SK-N-SH (cell line): Measurements from ENCODE around the gene MTF1. TPM values are rescaled to one million over a fixed set of nuclear protein-coding genes. Genes with fewer than 3 reads are reported as not detected.
"Not testable (repeated sequence)": the region's sequence is repeated elsewhere in the genome, so short reads cannot be mapped to it uniquely, and the experiment has no call there.

Source experiments
- CTCF ChIA-PET: fragments of 300-600, 350-600 bp; formaldehyde crosslinking; extraction: SDS; loops from one replicate; lab custom pipeline; 2021; lab: Yijun Ruan, JAX
- POLR2A ChIA-PET: fragments of 350-600 bp; sonication (Branson Sonifier 250); formaldehyde crosslinking; extraction: SDS; loops from one replicate; lab custom pipeline; 2020; ENCODE audit warnings: antibody characterized with exemption, inconsistent platforms; lab: Yijun Ruan, JAX
- DNase-seq: peaks from one replicate; pipeline ENCODE4 v3.0.0; 2012
- H2AFZ ChIP-seq: fragments of 200-600 bp; sonication (generic); 2 replicates; pipeline ENCODE4 v1.8.1; 2016; ENCODE audit warnings: antibody characterized with exemption, mild to moderate bottlenecking, low read depth
- H3F3A ChIP-seq: fragments of 200-600 bp; sonication (generic); replicated peaks from 2 replicates; pipeline ENCODE3; 2016; ENCODE audit warnings: antibody characterized with exemption, mild to moderate bottlenecking; ENCODE audit not compliant: insufficient read depth
- H3K27ac ChIP-seq, 2 experiments: fragments of 200-500 bp in 1 of 2; fragments of 200-600 bp in 1 of 2; sonication (Bioruptor generic) in 1 of 2; sonication (generic), shearing (Covaris generic) in 1 of 2; 2 replicates each; pipeline versions ENCODE4 v1.5.1 to v1.6.1; 2014 to 2016; ENCODE audit warnings: low read depth in 2 of 2, inconsistent platforms in 1 of 2, low read length in 1 of 2, mild to moderate bottlenecking in 1 of 2, mixed read lengths in 1 of 2
- H3K27me3 ChIP-seq: fragments of 200-600 bp; sonication (generic), shearing (Covaris generic); 2 replicates; pipeline ENCODE4 v1.6.1; 2016; ENCODE audit warnings: mixed run types; ENCODE audit not compliant: insufficient read depth
- H3K36me3 ChIP-seq, 2 experiments: fragments of 200-500 bp in 1 of 2; fragments of 200-600 bp in 1 of 2; sonication (Bioruptor generic) in 1 of 2; sonication (generic) in 1 of 2; replicated peaks in 1 of 2; 2 replicates each; pipeline versions ENCODE3 to v1.5.1; 2014 to 2016; ENCODE audit warnings: low read length in 1 of 2, mild to moderate bottlenecking in 1 of 2; ENCODE audit not compliant: insufficient read depth in 2 of 2, control insufficient read depth in 1 of 2
- H3K4me1 ChIP-seq, 2 experiments: fragments of 200-500 bp in 1 of 2; fragments of 200-600 bp in 1 of 2; sonication (Bioruptor generic) in 1 of 2; sonication (generic), shearing (Covaris generic) in 1 of 2; 2 replicates each; pipeline versions ENCODE4 v1.5.1 to v1.6.1; 2014 to 2016; ENCODE audit warnings: low read depth in 1 of 2, low read length in 1 of 2, mixed run types in 1 of 2; ENCODE audit not compliant: insufficient read depth in 2 of 2, control insufficient read depth in 1 of 2
- H3K4me2 ChIP-seq: fragments of 200-600 bp; sonication (generic), shearing (Covaris generic); 2 replicates; pipeline ENCODE4 v1.6.1; 2017; ENCODE audit warnings: mixed run types
- H3K4me3 ChIP-seq, 2 experiments: fragments of 200-500 bp in 1 of 2; fragments of 200-600 bp in 1 of 2; sonication (Bioruptor generic) in 1 of 2; sonication (generic), shearing (Covaris generic) in 1 of 2; 2 replicates each; pipeline versions ENCODE4 v1.5.1 to v1.8.1; 2014 to 2016; ENCODE audit warnings: low read depth in 2 of 2, inconsistent platforms in 1 of 2, low read length in 1 of 2, mild to moderate bottlenecking in 1 of 2, mixed read lengths in 1 of 2, moderate library complexity in 1 of 2
- H3K79me2 ChIP-seq: fragments of 200-600 bp; sonication (generic); 2 replicates; pipeline ENCODE4 v1.8.1; 2017; ENCODE audit warnings: mild to moderate bottlenecking; ENCODE audit not compliant: insufficient read depth
- H3K9ac ChIP-seq: fragments of 200-600 bp; sonication (generic); 2 replicates; pipeline ENCODE4 v1.6.1; 2017; ENCODE audit warnings: mixed run types
- H3K9me2 ChIP-seq: fragments of 200-600 bp; sonication (generic); 2 replicates; pipeline ENCODE4 v1.6.1; 2017; ENCODE audit warnings: mixed run types
- H3K9me3 ChIP-seq: fragments of 200-600 bp; sonication (generic); 2 replicates; pipeline ENCODE4 v1.6.1; 2017; ENCODE audit warnings: mixed run types, mild to moderate bottlenecking, moderate library complexity
- H4K20me1 ChIP-seq: fragments of 200-600 bp; sonication (generic); 2 replicates; pipeline ENCODE4 v1.6.1; 2017; ENCODE audit warnings: mild to moderate bottlenecking, mixed run types; ENCODE audit not compliant: insufficient read depth
- CHD2 ChIP-seq: fragments of 150-350 bp; IDR thresholded peaks from 2 replicates; pipeline ENCODE4 v1.6.1; 2018; ENCODE audit warnings: low read length; ENCODE audit not compliant: partially characterized antibody
- ELF1 ChIP-seq: IDR thresholded peaks from 2 replicates; pipeline ENCODE4 v1.4.0; 2012
- EP300 ChIP-seq, 2 experiments: IDR thresholded peaks; 2 replicates each; pipeline versions ENCODE4 v1.4.0 to v1.6.1; 2012; ENCODE audit warnings: borderline replicate concordance in 1 of 2, low read depth in 1 of 2, low read length in 1 of 2
- GATA2 ChIP-seq: sonication (generic); formaldehyde crosslinking; IDR thresholded peaks from 2 replicates; pipeline ENCODE4 v1.5.0; 2020; ENCODE audit warnings: mild to moderate bottlenecking, missing genetic modification reagents
- RXRA ChIP-seq: IDR thresholded peaks from 2 replicates; pipeline ENCODE4 v1.4.0; 2012; ENCODE audit warnings: low read depth, mild to moderate bottlenecking, borderline replicate concordance
- SIN3A ChIP-seq: IDR thresholded peaks from 2 replicates; pipeline ENCODE4 v1.6.1; 2012; ENCODE audit warnings: low read depth, mild to moderate bottlenecking, low read length, moderate library complexity, borderline replicate concordance
- WGBS: methylation state at CpG from one replicate; pipeline ENCODE4 v1.1.6; 2017; ENCODE audit warnings: low lambda C conversion rate; 5-methylcytosine and 5-hydroxymethylcytosine counted together
- polyA plus RNA-seq, 3 experiments: library from polyadenylated mRNA; depleted of rRNA; stranded (reverse); fragments of >200 nt; gene quantifications; 2 replicates each; pipeline ENCODE4 v1.2.3, GENCODE V29; 2012

The MTF1 gene
- polyA plus RNA-seq, 1 of the 3 experiments (the other 2 are of a cell fraction), result 5.0 TPM

DNA sequence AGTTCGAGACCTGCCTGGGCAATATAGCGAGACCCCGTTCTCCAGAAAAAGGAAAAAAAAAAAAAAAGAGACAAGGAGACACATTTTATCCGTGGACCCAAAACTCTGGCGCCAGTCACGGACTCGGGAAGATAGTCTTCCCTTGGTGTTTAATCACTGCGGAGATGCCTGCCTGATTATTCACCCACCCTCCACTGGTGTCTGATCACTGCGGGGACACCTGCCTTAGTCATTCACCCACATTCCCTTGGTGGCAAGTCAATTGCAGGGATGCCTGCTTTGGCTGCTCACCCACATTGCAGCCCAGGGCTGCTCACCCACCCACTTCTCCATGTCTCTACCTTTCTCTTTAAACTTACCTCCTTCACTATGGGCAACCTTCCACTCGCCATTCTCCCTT is 49.1 kb upstream of the MTF1 start:
- H2AFZ ChIP-seq, POLR2A ChIA-PET, H4K20me1 ChIP-seq, H3K4me2 ChIP-seq, H3K27ac ChIP-seq, H3K9me3 ChIP-seq, DNase-seq, H3K9me2 ChIP-seq, H3K79me2 ChIP-seq, H3F3A ChIP-seq, H3K27me3 ChIP-seq, H3K4me3 ChIP-seq, H3K4me1 ChIP-seq, H3K9ac ChIP-seq: not testable (repeated sequence)
- CTCF ChIA-PET, result interaction anchor here (0.7 kb wide), 1 partner anchor 217 kb away, joined by 3 read pairs; no protein-coding TSS in a partner anchor
- 95% methylated on average over 10 of the region's 10 CpGs for WGBS
- peaks cover 0 to 44% of the 10 kb centered on the region in 2 experiments for H3K36me3 ChIP-seq

DNA sequence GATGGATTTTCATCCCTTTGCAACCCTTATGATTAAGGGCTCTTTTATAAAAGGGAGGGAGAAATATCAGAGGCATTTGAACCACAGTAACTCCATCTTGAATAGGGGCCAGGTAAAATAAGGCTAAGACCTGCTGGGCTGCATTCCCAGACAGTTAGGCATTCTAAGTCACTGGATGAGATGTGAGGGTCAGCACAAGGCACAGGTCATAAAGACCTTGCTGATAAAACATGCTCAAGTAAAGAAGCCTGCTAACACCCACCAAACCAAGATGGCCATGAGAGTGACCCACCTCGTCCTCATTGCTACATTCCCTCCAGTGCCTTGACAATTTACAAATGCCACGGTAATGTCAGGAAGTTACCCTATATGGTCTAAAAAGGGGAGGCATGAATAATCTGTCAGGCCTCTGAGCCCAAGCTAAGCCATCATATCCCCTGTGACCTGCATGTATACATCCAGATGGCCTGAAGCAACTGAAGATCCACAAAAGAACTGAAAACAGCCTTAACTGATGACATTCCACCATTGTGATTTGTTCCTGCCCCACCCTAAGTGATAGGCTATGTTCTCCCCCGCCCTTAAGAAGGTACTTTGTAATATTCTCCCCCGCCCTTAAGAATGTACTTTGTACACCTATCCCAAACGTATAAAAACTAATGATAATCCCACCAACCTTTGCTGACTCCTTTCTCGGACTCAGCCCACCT is 48.2 kb upstream of the MTF1 start:
- DNase-seq, H3K4me3 ChIP-seq, H3K79me2 ChIP-seq, H3F3A ChIP-seq, H3K27ac ChIP-seq, H3K4me2 ChIP-seq, H3K27me3 ChIP-seq, H3K9ac ChIP-seq, H3K9me3 ChIP-seq, POLR2A ChIA-PET, H3K9me2 ChIP-seq, H3K4me1 ChIP-seq, H2AFZ ChIP-seq, H4K20me1 ChIP-seq: not testable (repeated sequence)
- H3K36me3 ChIP-seq, result peaks cover 0 to 34% of the 10 kb centered on the region in 2 experiments
- CTCF ChIA-PET, result interaction anchor here (0.7 kb wide), 1 partner anchor 216 kb away, joined by 3 read pairs; no protein-coding TSS in a partner anchor
- over 99% methylated on average over 5 of the region's 6 CpGs for WGBS

DNA sequence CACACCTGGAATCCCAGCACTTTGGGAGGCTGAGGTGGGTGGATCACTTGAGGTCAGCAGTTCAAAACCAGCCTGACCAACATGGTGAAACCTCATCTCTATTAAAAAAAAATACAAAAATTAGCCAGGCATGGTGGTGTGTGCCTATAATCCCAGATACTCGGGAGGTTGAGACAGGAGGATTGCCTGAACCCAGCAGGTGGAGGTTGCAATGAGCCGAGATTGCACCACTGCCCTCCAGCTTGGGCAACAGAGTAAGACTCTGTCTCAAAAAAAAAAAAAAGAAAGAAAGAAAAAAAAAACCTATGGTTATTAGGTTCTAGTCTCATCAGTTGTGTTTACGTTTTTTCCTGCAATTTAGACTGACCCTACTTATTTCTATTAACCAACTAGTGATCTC is 47.2 kb upstream of the MTF1 start:
- POLR2A ChIA-PET, H3K27ac ChIP-seq, H3K4me2 ChIP-seq, DNase-seq, H3K9ac ChIP-seq, H3K9me2 ChIP-seq, H2AFZ ChIP-seq, H3K9me3 ChIP-seq, H3K79me2 ChIP-seq, H3K4me1 ChIP-seq, H3K27me3 ChIP-seq, H4K20me1 ChIP-seq, H3F3A ChIP-seq, H3K4me3 ChIP-seq: not testable (repeated sequence)
- CTCF ChIA-PET, result interaction anchor here (1.5 kb wide), 1 partner anchor 84 kb away, joined by 3 read pairs; no protein-coding TSS in a partner anchor
- peaks cover 0 to 24% of the 10 kb centered on the region in 2 experiments for H3K36me3 ChIP-seq
- 91% methylated on average over 3 of the region's 3 CpGs for WGBS

DNA sequence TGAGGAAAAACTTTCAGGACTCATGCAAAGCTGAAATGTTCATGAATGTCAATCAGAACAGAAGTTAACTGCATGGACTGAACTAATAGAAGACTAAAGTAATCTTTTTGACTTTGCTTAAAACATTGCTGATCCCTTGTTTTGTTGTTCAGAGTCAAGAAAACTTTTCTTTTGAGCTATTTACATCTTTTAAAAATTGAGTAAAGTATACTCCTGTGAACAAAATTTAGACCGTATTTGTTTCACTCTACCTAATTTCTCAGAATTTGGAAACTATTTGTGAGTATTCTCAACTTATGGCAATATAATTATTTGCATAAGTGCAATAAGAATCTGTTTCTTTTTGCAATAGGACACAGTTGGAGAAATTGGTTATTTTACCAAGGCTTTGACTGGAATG is 46.3 kb upstream of the MTF1 start:
- Histone ChIP-seq H3K36me3 (peaks cover 0 to 21% of the 10 kb centered on the region in 2 experiments), H3K9ac (no peak overlapping the region), H3K9me3 (peaks cover 3% of the 10 kb centered on the region; the same call in 1 of the 2 replicates), H3K79me2 (no peaks in the 10 kb centered on the region), H3K4me3 (no peak overlapping the region), H2AFZ (no peak overlapping the region), H3F3A (no peaks in the 10 kb centered on the region), H3K27ac (no peak overlapping the region), H4K20me1 (no peaks in the 10 kb centered on the region), H3K4me2 (no peak overlapping the region), H3K4me1 (no peaks in the 10 kb centered on the region), H3K27me3 (no peaks in the 10 kb centered on the region), H3K9me2 (no peaks in the 10 kb centered on the region)
- DNase-seq, result no peak
- CTCF ChIA-PET, result interaction anchor here (1.2 to 1.5 kb wide), 2 partner anchors 46 to 85 kb away, joined by 3 to 4 read pairs; no protein-coding TSS in a partner anchor
- POLR2A ChIA-PET, result no interaction called here
- no peak for TF ChIP-seq SIN3A
- no peak for TF ChIP-seq RXRA
- no peak for TF ChIP-seq GATA2
- no peak for TF ChIP-seq ELF1
- TF ChIP-seq EP300 (IDR thresholded peaks at IDR 0.05; ENCODE audit: borderline replicate concordance in 1 of 2, low read depth in 1 of 2, low read length in 1 of 2), result no peak
- TF ChIP-seq CHD2, result no peak
- WGBS, result 100% methylated on average over 1 of the region's 1 CpG

DNA sequence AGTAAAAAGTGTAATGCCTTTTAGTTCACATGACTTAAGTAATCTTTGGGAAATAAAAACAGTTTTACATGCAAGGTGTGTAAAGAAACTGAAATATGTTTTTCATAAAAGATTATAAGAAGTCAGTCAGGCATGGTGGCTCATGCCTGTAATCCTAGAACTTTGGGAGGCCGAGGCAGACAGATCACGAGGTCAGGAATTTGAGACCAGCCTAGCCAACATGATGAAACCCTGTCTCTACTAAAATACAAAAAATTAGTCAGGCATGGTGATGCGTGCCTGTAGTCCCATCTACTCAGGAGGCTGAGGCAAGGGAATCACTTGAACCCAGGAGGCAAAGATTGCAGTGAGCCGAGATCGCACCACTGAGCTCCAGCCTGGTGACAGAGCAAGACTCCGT is 44.5 kb upstream of the MTF1 start:
- peaks cover 0 to 21% of the 10 kb centered on the region in 2 experiments for H3K36me3 ChIP-seq
- H3K27ac ChIP-seq, H3K27me3 ChIP-seq, DNase-seq, H3K9me2 ChIP-seq, H2AFZ ChIP-seq, H3K9me3 ChIP-seq, H3K9ac ChIP-seq, H3K4me3 ChIP-seq, POLR2A ChIA-PET, H4K20me1 ChIP-seq, H3K79me2 ChIP-seq, H3F3A ChIP-seq, H3K4me1 ChIP-seq, H3K4me2 ChIP-seq: not testable (repeated sequence)
- 89% methylated on average over 6 of the region's 6 CpGs for WGBS
- CTCF ChIA-PET, result interaction anchor here (1.0 kb wide), 1 partner anchor 17 kb away, joined by 4 read pairs; no protein-coding TSS in a partner anchor
